Suprapubic skin (tissue), 3 donors: ENCODE data around the gene PDE4D.

Source experiments
- CTCF ChIP-seq, 2 donors: fragments of 200-600 bp in 1 of 2; fragments of 450-650 bp in 1 of 2; sonication (generic) in 1 of 2; IDR thresholded peaks; one replicate each; pipeline ENCODE4 v1.5.1; 2016 to 2019; ENCODE audit warnings: antibody characterized with exemption in 2 of 2, mild to moderate bottlenecking in 1 of 2, moderate library complexity in 1 of 2
- EP300 ChIP-seq: sonication (generic); formaldehyde crosslinking; IDR thresholded peaks from one replicate; pipeline ENCODE4 v1.6.1; 2017; ENCODE audit warnings: antibody characterized with exemption

GRCh38 chr5:59826996-59827395 is 66.5 kb downstream of the PDE4D start:
- TF ChIP-seq EP300 (no peak), CTCF (IDR thresholded peaks at IDR 0.05) (no peak)
